Measurements from ENCODE around the gene RELT. TPM values are rescaled to one million over a fixed set of nuclear protein-coding genes. Genes with fewer than 3 reads are reported as not detected.

RELT gene
- total RNA-seq, 1 experiment from 2014 or later: 13.8 TPM

- Histone ChIP-seq H3K9me2 (ENCODE audit: insufficient read depth) (no peaks in the 10 kb centered on the region), H3K36me3 (ENCODE audit: control insufficient read depth in 1 of 2, insufficient read depth in 2 of 2, low read length in 2 of 2) (no peaks in the 10 kb centered on the region; a peak in 1 of 4 replicates), H3K27me3 (ENCODE audit: insufficient read depth, low read length) (no peaks in the 10 kb centered on the region), H3K9me3 (ENCODE audit: control insufficient read depth in 1 of 2, insufficient read depth in 1 of 2, low read depth in 1 of 2, low read length in 2 of 2) (no peaks in the 10 kb centered on the region), H3K27ac (ENCODE audit: low read depth, low read length) (no peak overlapping the region), H3K4me2 (ENCODE audit: low read length) (no peak overlapping the region), H3K9ac (ENCODE audit: low read length) (no peak overlapping the region), H3K4me3 (replicated peaks in 1 of 2; ENCODE audit: low read depth in 1 of 2, low read length in 2 of 2) (no peak overlapping the region), H3K79me2 (ENCODE audit: insufficient read depth, low read length) (no peaks in the 10 kb centered on the region), H2AFZ (ENCODE audit: low read depth, low read length, poor library complexity, severe bottlenecking) (no peak overlapping the region), H3K4me1 (ENCODE audit: control insufficient read depth in 1 of 2, insufficient read depth in 2 of 2, low read length in 2 of 2) (peaks cover 0 to 14% of the 10 kb centered on the region in 2 experiments; a peak in 1 of 4 replicates), H4K20me1 (ENCODE audit: insufficient read depth) (no peaks in the 10 kb centered on the region)
- BruUV-seq (replicated peaks): no TSS peak
- ATAC-seq: no peak
- RAD21 ChIA-PET (ENCODE audit: low non-redundant PET in 1 of 2, low total read pairs in 2 of 2, uncharacterized antibody in 2 of 2, unreplicated experiment in 2 of 2): no interaction called here
- POLR2A ChIA-PET: no interaction called here
- intact Hi-C loops (cut with micrococcal nuclease): no loop called here
- CTCF ChIA-PET: interaction anchor here (1.1 to 2.0 kb wide), 3 partner anchors 10 to 52 kb away, joined by 4 to 8 read pairs (median 6); no protein-coding TSS in a partner anchor
- DNase-seq (ENCODE audit: low read depth, low spot score): no peak
- no peak for TF ChIP-seq ZNF274 (IDR thresholded peaks at IDR 0.05; ENCODE audit: low read depth, low read length)
- no peak for TF ChIP-seq POLR2A (IDR thresholded peaks at IDR 0.05; ENCODE audit: borderline replicate concordance, extremely low read depth, insufficient read depth, insufficient read length)
- no peak for TF ChIP-seq EZH2 (IDR thresholded peaks at IDR 0.05)
- TF ChIP-seq SRF (IDR thresholded peaks at IDR 0.05; ENCODE audit: low read depth): no peak
- no peak for TF ChIP-seq SP1 (IDR thresholded peaks at IDR 0.05; ENCODE audit: low read depth)
- no peak for TF ChIP-seq CEBPB (IDR thresholded peaks at IDR 0.05; ENCODE audit: low read depth)
- TF ChIP-seq ZFX (IDR thresholded peaks at IDR 0.05): no peak
- no peak for TF ChIP-seq CBX3 (IDR thresholded peaks at IDR 0.05; ENCODE audit: low read depth)
- no peak for TF ChIP-seq RAD21 (IDR thresholded peaks at IDR 0.05; ENCODE audit: low read depth)
- no peak for TF ChIP-seq MAX (IDR thresholded peaks at IDR 0.05)
- no peak for TF ChIP-seq ZBTB33 (IDR thresholded peaks at IDR 0.05; ENCODE audit: extremely low read depth, insufficient replicate concordance, low read length)
- no peak for TF ChIP-seq TCF7L2 (IDR thresholded peaks at IDR 0.05; ENCODE audit: borderline replicate concordance, extremely low read depth, insufficient read depth, insufficient read length)
- TF ChIP-seq SIN3A (IDR thresholded peaks at IDR 0.05; ENCODE audit: low read depth): no peak
- TF ChIP-seq JUND (IDR thresholded peaks at IDR 0.05): no peak
- no peak for TF ChIP-seq YY1 (IDR thresholded peaks at IDR 0.05; ENCODE audit: extremely low read depth, insufficient replicate concordance, low read depth, low read length)
- TF ChIP-seq POLR2AphosphoS5 (IDR thresholded peaks at IDR 0.05; ENCODE audit: low read depth, low read length): no peak
- TF ChIP-seq REST (IDR thresholded peaks at IDR 0.05; ENCODE audit: low read depth): no peak
- TF ChIP-seq CTCF (IDR thresholded peaks at IDR 0.05 in 2 of 3, conservative IDR thresholded peaks at IDR 0.05 in 1 of 3; ENCODE audit: borderline replicate concordance in 1 of 3, insufficient read depth in 1 of 3, low read depth in 2 of 3, low read length in 2 of 3): no peak
- no peak for TF ChIP-seq FOSL1 (IDR thresholded peaks at IDR 0.05; ENCODE audit: low read depth)
Observed at GRCh38 chr11:73359341-73359740, 16.9 kb upstream of the RELT start.
